ENCODE results near the gene CD109. TPM values are rescaled to one million over a fixed set of nuclear protein-coding genes. Genes with fewer than 3 reads are reported as not detected.

CD109 gene
- total RNA-seq, 1 experiment from 2014 or later, result 3.2 TPM

- Histone ChIP-seq H3K79me2 (ENCODE audit: insufficient read depth, low read length) (no peaks in the 10 kb centered on the region), H4K91ac (ENCODE audit: insufficient read length, low read depth, low read length) (no peak overlapping the region), H2AK5ac (ENCODE audit: insufficient read length, low read length) (no peak overlapping the region), H2BK20ac (ENCODE audit: low read depth, low read length, poor library complexity, severe bottlenecking) (no peak overlapping the region), H3K4me1 (ENCODE audit: insufficient read depth, low read length) (no peaks in the 10 kb centered on the region), H3K79me1 (ENCODE audit: insufficient read depth, low read depth, low read length, poor library complexity, severe bottlenecking) (no peaks in the 10 kb centered on the region), H3K18ac (ENCODE audit: insufficient read length, low read depth, low read length) (no peak overlapping the region), H3K27ac (ENCODE audit: insufficient read length, low read depth, low read length) (no peak overlapping the region), H4K5ac (ENCODE audit: insufficient read length, low read depth, low read length) (no peak overlapping the region), H3K4ac (ENCODE audit: low read depth, low read length) (no peak overlapping the region), H2AFZ (ENCODE audit: low read length) (no peak overlapping the region), H3K14ac (ENCODE audit: insufficient read depth, low read length) (no peak overlapping the region), H3K9me3 (ENCODE audit: control insufficient read depth, low read depth, low read length) (no peaks in the 10 kb centered on the region), H3K56ac (ENCODE audit: insufficient read length, low read depth, low read length) (no peak overlapping the region), H2BK120ac (ENCODE audit: low read depth, low read length, poor library complexity, severe bottlenecking) (no peak overlapping the region), H3K23me2 (ENCODE audit: insufficient read length, low read depth, low read length, poor library complexity, severe bottlenecking) (no peaks in the 10 kb centered on the region), H4K8ac (replicated peaks; ENCODE audit: insufficient read length, low read depth, low read length) (no peak overlapping the region), H3K4me2 (ENCODE audit: insufficient read depth, insufficient read length, low read length) (no peak overlapping the region), H2BK15ac (ENCODE audit: low read depth, low read length) (no peak overlapping the region), H2BK5ac (ENCODE audit: insufficient read length, low read length) (no peak overlapping the region), H2BK12ac (ENCODE audit: insufficient read length, low read depth, low read length) (no peak overlapping the region), H4K20me1 (ENCODE audit: control insufficient read depth, insufficient read depth, insufficient read length) (no peaks in the 10 kb centered on the region), H3T11ph (ENCODE audit: low read length) (no peak overlapping the region), H3K27me3 (ENCODE audit: insufficient read depth, low read length) (no peaks in the 10 kb centered on the region), H3K9ac (ENCODE audit: extremely low read depth, insufficient read length, low read length) (no peak overlapping the region), H3K23ac (ENCODE audit: insufficient read length, low read depth, low read length) (no peak overlapping the region)
- H3K27me3 Mint-ChIP-seq (ENCODE audit: low read depth), result no peaks in the 10 kb centered on the region
- no peak overlapping the region for H3K27ac Mint-ChIP-seq
- no peak for TF ChIP-seq CTCF (conservative IDR thresholded peaks at IDR 0.05)
- peaks cover 2% of the 10 kb centered on the region in 2 experiments; a peak in 3 of 5 replicates for H3K9me3 Mint-ChIP-seq
- no peak overlapping the region for H3K4me3 Mint-ChIP-seq
- DNase-seq, result no peak
- H3K4me1 Mint-ChIP-seq, result no peaks in the 10 kb centered on the region
- WGBS (ENCODE audit: extremely low coverage, insufficient read length, low lambda C conversion rate), result no CpG with 5 or more reads among the region's 2 CpGs
- no peaks in the 10 kb centered on the region for H3K36me3 Mint-ChIP-seq (ENCODE audit: insufficient read depth in 1 of 3, low read depth in 3 of 3)
Measured at GRCh38 chr6:73830119-73830518, 134.1 kb downstream of the CD109 start.
